Suprapubic skin (tissue), 4 donors: ENCODE data around the gene CLK2. TPM values are rescaled to one million over a fixed set of nuclear protein-coding genes. Genes with fewer than 3 reads are reported as not detected.

Source experiments
- DNase-seq, 2 donors: peaks; one replicate each; pipeline ENCODE4 v3.0.0-alpha.2; 2019; ENCODE audit warnings: low spot score in 2 of 2
- H3K27ac ChIP-seq: fragments of 200-600 bp; sonication (generic); one replicate; pipeline ENCODE4 v1.5.1; 2019
- H3K27me3 ChIP-seq: fragments of 200-600 bp; sonication (generic); one replicate; pipeline ENCODE4 v1.5.1; 2019
- H3K36me3 ChIP-seq: fragments of 200-600 bp; sonication (generic); one replicate; pipeline ENCODE4 v1.5.1; 2019
- H3K4me1 ChIP-seq: fragments of 200-600 bp; sonication (generic); one replicate; pipeline ENCODE4 v1.5.1; 2019
- H3K4me3 ChIP-seq: fragments of 200-600 bp; sonication (generic); one replicate; pipeline ENCODE4 v1.5.1; 2019; ENCODE audit warnings: mild to moderate bottlenecking
- H3K9me3 ChIP-seq: fragments of 200-600 bp; sonication (generic); one replicate; pipeline ENCODE4 v1.5.1; 2019
- EP300 ChIP-seq: sonication (generic); formaldehyde crosslinking; IDR thresholded peaks from one replicate; pipeline ENCODE4 v1.6.1; 2017; ENCODE audit warnings: antibody characterized with exemption
- POLR2A ChIP-seq, 2 donors: fragments of 450-650 bp; IDR thresholded peaks; one replicate each; pipeline ENCODE4 v1.6.1; 2017; ENCODE audit warnings: antibody characterized with exemption in 2 of 2, mild to moderate bottlenecking in 2 of 2, moderate library complexity in 2 of 2
- POLR2AphosphoS5 ChIP-seq, 3 donors: sonication (generic); formaldehyde crosslinking; IDR thresholded peaks; one replicate each; pipeline ENCODE4 v1.6.1; 2017; ENCODE audit warnings: antibody characterized with exemption in 3 of 3
- WGBS: methylation state at CpG from one replicate; pipeline ENCODE4 v1.1.5; 2018; 5-methylcytosine and 5-hydroxymethylcytosine counted together
- total RNA-seq, 4 donors: library from RNA; depleted of rRNA; stranded (reverse); fragments of >200 nt; gene quantifications; one replicate each; pipeline ENCODE4 v1.1.0, GENCODE V29; 2016
- TF ChIP-seq, protein P1 (sequence below), 2 donors: fragments of 200-600 bp in 1 of 2; fragments of 450-650 bp in 1 of 2; sonication (generic) in 1 of 2; IDR thresholded peaks; one replicate each; pipeline ENCODE4 v1.5.1; 2016 to 2019; ENCODE audit warnings: antibody characterized with exemption in 2 of 2, mild to moderate bottlenecking in 1 of 2, moderate library complexity in 1 of 2

Gene CLK2
- total RNA-seq, 4 donors from 2014 or later, result 27.6 to 72.3 (median 36.2) TPM

DNA sequence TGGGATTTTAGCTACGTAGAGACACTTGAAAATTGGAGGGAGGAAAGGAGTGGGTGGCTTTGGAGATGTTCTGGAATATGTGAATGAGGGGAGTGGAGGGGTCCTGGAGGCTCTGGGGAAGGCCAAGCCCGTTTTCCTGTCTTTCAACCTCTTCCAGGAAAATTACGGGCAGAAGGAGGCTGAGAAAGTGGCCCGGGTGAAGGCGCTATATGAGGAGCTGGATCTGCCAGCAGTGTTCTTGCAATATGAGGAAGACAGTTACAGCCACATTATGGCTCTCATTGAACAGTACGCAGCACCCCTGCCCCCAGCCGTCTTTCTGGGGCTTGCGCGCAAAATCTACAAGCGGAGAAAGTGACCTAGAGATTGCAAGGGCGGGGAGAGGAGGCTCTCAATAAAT is 46.9 kb upstream of the CLK2 start:
- H3K27ac ChIP-seq, result peak overlapping the region; percentile 52
- peaks cover 10% of the 10 kb centered on the region for H3K36me3 ChIP-seq
- DNase-seq, result no peak
- TF ChIP-seq, protein P1, sequence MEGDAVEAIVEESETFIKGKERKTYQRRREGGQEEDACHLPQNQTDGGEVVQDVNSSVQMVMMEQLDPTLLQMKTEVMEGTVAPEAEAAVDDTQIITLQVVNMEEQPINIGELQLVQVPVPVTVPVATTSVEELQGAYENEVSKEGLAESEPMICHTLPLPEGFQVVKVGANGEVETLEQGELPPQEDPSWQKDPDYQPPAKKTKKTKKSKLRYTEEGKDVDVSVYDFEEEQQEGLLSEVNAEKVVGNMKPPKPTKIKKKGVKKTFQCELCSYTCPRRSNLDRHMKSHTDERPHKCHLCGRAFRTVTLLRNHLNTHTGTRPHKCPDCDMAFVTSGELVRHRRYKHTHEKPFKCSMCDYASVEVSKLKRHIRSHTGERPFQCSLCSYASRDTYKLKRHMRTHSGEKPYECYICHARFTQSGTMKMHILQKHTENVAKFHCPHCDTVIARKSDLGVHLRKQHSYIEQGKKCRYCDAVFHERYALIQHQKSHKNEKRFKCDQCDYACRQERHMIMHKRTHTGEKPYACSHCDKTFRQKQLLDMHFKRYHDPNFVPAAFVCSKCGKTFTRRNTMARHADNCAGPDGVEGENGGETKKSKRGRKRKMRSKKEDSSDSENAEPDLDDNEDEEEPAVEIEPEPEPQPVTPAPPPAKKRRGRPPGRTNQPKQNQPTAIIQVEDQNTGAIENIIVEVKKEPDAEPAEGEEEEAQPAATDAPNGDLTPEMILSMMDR (IDR thresholded peaks at IDR 0.05), result no peak
- TF ChIP-seq POLR2A (IDR thresholded peaks at IDR 0.05) (no peak), POLR2AphosphoS5 (IDR thresholded peaks at IDR 0.05) (no peak), EP300 (no peak)
- peaks cover 40% of the 10 kb centered on the region for H3K4me1 ChIP-seq
- no peaks in the 10 kb centered on the region for H3K27me3 ChIP-seq
- WGBS, result 21% methylated on average over 11 of the region's 11 CpGs
- no peaks in the 10 kb centered on the region for H3K9me3 ChIP-seq
- H3K4me3 ChIP-seq, result peak overlapping the region; percentile 79

DNA sequence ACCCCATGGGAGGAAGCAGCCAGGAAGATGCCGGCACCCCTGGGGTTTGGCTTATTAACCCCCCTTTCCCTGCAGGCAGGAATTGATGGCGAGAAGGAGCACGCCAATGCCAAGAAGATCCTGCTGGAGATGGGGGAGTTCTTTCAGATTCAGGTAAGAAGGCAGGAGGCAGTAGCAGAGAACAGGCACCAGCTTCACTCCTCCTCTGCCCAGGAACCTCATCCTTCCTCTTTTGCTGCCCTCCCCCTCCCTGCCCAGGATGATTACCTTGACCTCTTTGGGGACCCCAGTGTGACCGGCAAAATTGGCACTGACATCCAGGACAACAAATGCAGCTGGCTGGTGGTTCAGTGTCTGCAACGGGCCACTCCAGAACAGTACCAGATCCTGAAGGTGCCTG is 46.2 kb upstream of the CLK2 start:
- Histone ChIP-seq H3K27me3 (no peaks in the 10 kb centered on the region), H3K27ac (no peak overlapping the region), H3K4me1 (peaks cover 33% of the 10 kb centered on the region), H3K4me3 (no peak overlapping the region), H3K9me3 (no peaks in the 10 kb centered on the region), H3K36me3 (peaks cover 10% of the 10 kb centered on the region)
- TF ChIP-seq POLR2AphosphoS5 (IDR thresholded peaks at IDR 0.05) (no peak), EP300 (no peak), POLR2A (IDR thresholded peaks at IDR 0.05) (no peak)
- TF ChIP-seq, protein P1 (IDR thresholded peaks at IDR 0.05), result no peak
- 85% methylated on average over 5 of the region's 5 CpGs for WGBS
- no peak for DNase-seq

DNA sequence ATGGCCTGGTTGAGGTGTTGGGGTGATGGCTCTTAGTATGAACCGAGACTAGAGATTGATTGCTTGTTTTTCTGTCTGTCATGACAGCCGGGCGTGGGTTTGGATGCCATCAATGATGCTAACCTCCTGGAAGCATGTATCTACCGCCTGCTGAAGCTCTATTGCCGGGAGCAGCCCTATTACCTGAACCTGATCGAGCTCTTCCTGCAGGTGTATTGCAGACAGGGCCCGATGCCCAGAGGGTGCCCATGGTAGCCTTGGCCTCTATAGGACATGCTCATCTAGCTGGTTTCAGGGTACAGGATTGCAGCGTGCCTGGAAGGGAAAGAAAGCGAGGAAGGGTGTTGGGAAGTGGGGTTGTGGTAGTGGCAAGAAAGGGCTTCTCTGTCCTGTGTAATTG is 44.8 kb upstream of the CLK2 start:
- Histone ChIP-seq H3K4me3 (no peak overlapping the region), H3K4me1 (peaks cover 33% of the 10 kb centered on the region), H3K27ac (no peak overlapping the region), H3K9me3 (no peaks in the 10 kb centered on the region), H3K27me3 (no peaks in the 10 kb centered on the region), H3K36me3 (peaks cover 10% of the 10 kb centered on the region)
- 93% methylated on average over 5 of the region's 9 CpGs for WGBS
- DNase-seq, result no peak
- TF ChIP-seq POLR2A (IDR thresholded peaks at IDR 0.05) (no peak), EP300 (no peak), POLR2AphosphoS5 (IDR thresholded peaks at IDR 0.05) (no peak)
- TF ChIP-seq, protein P1 (IDR thresholded peaks at IDR 0.05), result no peak

DNA sequence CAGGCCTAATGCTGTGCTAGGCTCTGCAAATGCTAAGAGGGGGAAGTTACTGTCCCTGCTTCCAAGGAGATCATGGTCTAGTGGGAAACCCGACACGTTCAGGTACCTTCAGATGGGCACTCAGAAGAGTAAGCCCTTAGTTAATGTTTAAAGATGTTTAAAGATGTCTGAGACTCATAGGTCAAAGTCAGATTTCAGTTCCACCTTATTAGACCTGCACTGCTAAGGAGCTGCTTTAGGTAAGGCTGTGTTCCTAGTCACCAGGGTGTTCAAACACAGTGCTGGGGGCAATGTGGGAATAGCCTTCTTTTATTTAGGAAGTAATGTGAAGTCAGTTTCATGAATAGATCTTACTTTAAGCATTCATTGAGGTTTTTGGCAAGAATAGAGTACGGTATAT is 43.6 kb upstream of the CLK2 start:
- H3K36me3 ChIP-seq, result peaks cover 10% of the 10 kb centered on the region
- H3K4me1 ChIP-seq, result peaks cover 21% of the 10 kb centered on the region
- no peak for DNase-seq
- TF ChIP-seq, protein P1 (IDR thresholded peaks at IDR 0.05), result no peak
- TF ChIP-seq EP300 (no peak), POLR2A (IDR thresholded peaks at IDR 0.05) (no peak), POLR2AphosphoS5 (IDR thresholded peaks at IDR 0.05) (no peak)
- H3K27ac ChIP-seq, result no peak overlapping the region
- H3K9me3 ChIP-seq, result no peaks in the 10 kb centered on the region
- no peak overlapping the region for H3K4me3 ChIP-seq
- WGBS, result 86% methylated on average over 3 of the region's 3 CpGs
- H3K27me3 ChIP-seq, result no peaks in the 10 kb centered on the region

GRCh38 chr1:155313261-155313660 is 40.0 kb upstream of the CLK2 start:
- no peak overlapping the region for H3K27ac ChIP-seq
- no peak for TF ChIP-seq POLR2A (IDR thresholded peaks at IDR 0.05)
- no peak for TF ChIP-seq POLR2AphosphoS5 (IDR thresholded peaks at IDR 0.05)
- no peak for TF ChIP-seq EP300
- TF ChIP-seq, protein P1 (IDR thresholded peaks at IDR 0.05), result no peak
- no peak for DNase-seq

More at GRCh38 chr1:155313261-155313660, 40.0 kb upstream of the CLK2 start:
- Histone ChIP-seq H3K27me3 (no peaks in the 10 kb centered on the region), H3K36me3 (peaks cover 2% of the 10 kb centered on the region), H3K4me3 (no peak overlapping the region), H3K9me3 (no peaks in the 10 kb centered on the region), H3K4me1 (peaks cover 16% of the 10 kb centered on the region)
- 50% methylated on average over 8 of the region's 8 CpGs for WGBS
